GM12878 (cell line): Measurements from ENCODE around the gene SPG7.

Experiments used
- ATF3 ChIP-seq: IDR thresholded peaks from 2 replicates; pipeline ENCODE4 v1.6.1; 2011; ENCODE audit warnings: low read depth, mild to moderate bottlenecking, low read length, moderate library complexity, borderline replicate concordance; ENCODE audit errors: extremely low read depth
- CEBPB ChIP-seq, 2 experiments: fragments of 150-350 bp in 1 of 2; IDR thresholded peaks; 2 replicates each; pipeline ENCODE4 v1.6.1; 2012 to 2014; ENCODE audit warnings: low read depth in 2 of 2, low read length in 2 of 2, borderline replicate concordance in 1 of 2, inconsistent platforms in 1 of 2
- CTCF ChIP-seq, 3 experiments: IDR thresholded peaks in 2 of 3; conservative IDR thresholded peaks in 1 of 3; 2 replicates each; pipeline ENCODE4 v1.5.1; 2011; ENCODE audit warnings: low read depth in 3 of 3, low read length in 3 of 3, mild to moderate bottlenecking in 3 of 3, control low read depth in 2 of 3, moderate library complexity in 2 of 3, inconsistent platforms in 1 of 3, mixed read lengths in 1 of 3; ENCODE audit not compliant: control insufficient read depth in 2 of 3, insufficient read depth in 1 of 3; ENCODE audit errors: extremely low read depth in 1 of 3
- HDAC6 ChIP-seq: fragments of 200-600 bp; sonication (generic); IDR thresholded peaks from one replicate; pipeline ENCODE4 v1.8.0; 2017; ENCODE audit warnings: antibody characterized with exemption; ENCODE audit not compliant: unreplicated experiment
- HSF1 ChIP-seq: fragments of 150-350 bp; IDR thresholded peaks from 2 replicates; pipeline ENCODE4 v1.6.1; 2014; ENCODE audit warnings: mild to moderate bottlenecking, low read depth, low read length
- PKNOX1 ChIP-seq: fragments of 450-650 bp; IDR thresholded peaks from 2 replicates; pipeline ENCODE4 v1.6.1; 2016; ENCODE audit warnings: mild to moderate bottlenecking
- POLR2AphosphoS5 ChIP-seq: IDR thresholded peaks from 2 replicates; pipeline ENCODE4 v1.6.1; 2011; ENCODE audit warnings: mild to moderate bottlenecking, low read length, inconsistent platforms
- SMC3 ChIP-seq: IDR thresholded peaks from 2 replicates; pipeline ENCODE4 v1.6.1; 2011; ENCODE audit warnings: low read length, improper control_type of control experiment, borderline replicate concordance
- USF2 ChIP-seq: IDR thresholded peaks from 2 replicates; pipeline ENCODE4 v1.6.1; 2011; ENCODE audit warnings: low read depth, low read length, improper control_type of control experiment, borderline replicate concordance

GRCh38 chr16:89549007-89549700 lies 41.0 kb downstream of the SPG7 start:
- TF ChIP-seq CEBPB (IDR thresholded peaks at IDR 0.05; ENCODE audit: borderline replicate concordance in 1 of 2, low read depth in 2 of 2, low read length in 2 of 2) (no peak), SMC3 (no peak), CTCF (IDR thresholded peaks at IDR 0.05 in 2 of 3, conservative IDR thresholded peaks at IDR 0.05 in 1 of 3; ENCODE audit: control insufficient read depth in 2 of 3, extremely low read depth in 1 of 3, insufficient read depth in 1 of 3, low read depth in 3 of 3, low read length in 3 of 3) (no peak), POLR2AphosphoS5 (no peak), HSF1 (no peak), PKNOX1 (no peak), HDAC6 (no peak), ATF3 (no peak), USF2 (no peak)
